Body of pancreas (tissue), 4 donors: ENCODE data around the gene CDKN1B. TPM values are rescaled to one million over a fixed set of nuclear protein-coding genes. Genes with fewer than 3 reads are reported as not detected.

ENCODE experiments used
- ATAC-seq: fragments of 150-250 bp; one replicate; pipeline ENCODE4 v1.9.1; 2016
- DNase-seq, 4 donors: peaks; one replicate each; pipeline ENCODE4 v3.0.0-alpha.2; 2019
- H3K27ac ChIP-seq, 4 donors: fragments of 200-600 bp; sonication (generic); 1 replicate in 3 of 4; 2 replicates in 1 of 4; pipeline versions ENCODE4 v1.5.1 to v1.6.1; 2016 to 2019; ENCODE audit warnings: mild to moderate bottlenecking in 1 of 4, mixed read lengths in 1 of 4, moderate library complexity in 1 of 4
- H3K27me3 ChIP-seq, 2 donors: fragments of 200-600 bp; sonication (generic); one replicate each; pipeline ENCODE4 v1.6.0; 2016; ENCODE audit warnings: mild to moderate bottlenecking in 1 of 2
- H3K36me3 ChIP-seq, 2 donors: fragments of 200-600 bp; sonication (generic); replicated peaks in 1 of 2; 2 replicates each; pipeline ENCODE4 v1.5.1; 2016; ENCODE audit warnings: low read depth in 2 of 2; ENCODE audit not compliant: insufficient read depth in 1 of 2
- H3K4me1 ChIP-seq: fragments of 200-600 bp; sonication (generic); one replicate; pipeline ENCODE4 v1.6.0; 2016
- H3K4me3 ChIP-seq, 2 donors: fragments of 200-600 bp; sonication (generic); 1 replicate in 1 of 2; 2 replicates in 1 of 2; pipeline ENCODE4 v1.5.1; 2016 to 2019
- H3K9me3 ChIP-seq, 3 donors: fragments of 200-600 bp; sonication (generic); 1 replicate in 2 of 3; 2 replicates in 1 of 3; pipeline ENCODE4 v1.5.1; 2016
- CTCF ChIP-seq, 7 experiments: fragments of 450-650 bp in 4 of 7; fragments of 200-600 bp in 3 of 7; sonication (generic) in 3 of 7; IDR thresholded peaks; one replicate each; pipeline ENCODE4 v1.5.1; 2016 to 2019; ENCODE audit warnings: antibody characterized with exemption in 7 of 7
- POLR2A ChIP-seq, 3 donors: fragments of 450-650 bp; IDR thresholded peaks; one replicate each; pipeline ENCODE4 v1.6.1; 2016; ENCODE audit warnings: antibody characterized with exemption in 3 of 3, mild to moderate bottlenecking in 2 of 3
- WGBS, 2 donors: methylation state at CpG; one replicate each; pipeline ENCODE4 v1.1.5; 2017; 5-methylcytosine and 5-hydroxymethylcytosine counted together
- intact Hi-C: fragments of 100-400 bp; cut with DNase I; formaldehyde crosslinking; loops from one replicate; pipeline ENCODE4 v1.15.1; 2023
- total RNA-seq, 2 donors: library from RNA; depleted of rRNA; stranded (reverse); fragments of >200 nt; gene quantifications; one replicate each; pipeline ENCODE4 v1.1.0, GENCODE V29; 2016

CDKN1B gene
- total RNA-seq, 2 donors from 2014 or later, result 11.9 to 28.3 TPM

- 88% methylated on average over 3 of the region's 3 CpGs for WGBS, 2 donors
- Histone ChIP-seq H3K27me3 (no peaks in the 10 kb centered on the region), H3K27ac (no peak overlapping the region), H3K9me3 (no peaks in the 10 kb centered on the region), H3K4me3 (no peak overlapping the region), H3K36me3 (no peaks in the 10 kb centered on the region), H3K4me1 (no peaks in the 10 kb centered on the region)
- intact Hi-C loops, result no loop called here
- TF ChIP-seq POLR2A (IDR thresholded peaks at IDR 0.05) (no peak), CTCF (IDR thresholded peaks at IDR 0.05) (no peak)
- ATAC-seq (no peak), DNase-seq (no peak)
Observed at GRCh38 chr12:12673296-12673695, 43.9 kb upstream of the CDKN1B start.

GRCh38 chr12:12676605-12677004, 40.6 kb upstream of the CDKN1B start:
- Histone ChIP-seq H3K4me3 (no peak overlapping the region), H3K36me3 (no peaks in the 10 kb centered on the region), H3K27me3 (no peaks in the 10 kb centered on the region), H3K4me1 (no peaks in the 10 kb centered on the region), H3K9me3 (no peaks in the 10 kb centered on the region), H3K27ac (no peak overlapping the region)
- intact Hi-C loops, result no loop called here
- TF ChIP-seq CTCF (IDR thresholded peaks at IDR 0.05) (no peak), POLR2A (IDR thresholded peaks at IDR 0.05) (no peak)
- ATAC-seq (no peak), DNase-seq (no peak)
- 28 to 39% methylated on average over 3 of the region's 3 CpGs for WGBS, 2 donors

- TF ChIP-seq CTCF (IDR thresholded peaks at IDR 0.05), result no peak
- no peak for TF ChIP-seq POLR2A (IDR thresholded peaks at IDR 0.05)
- 82 to 84% methylated on average over 5 of the region's 5 CpGs for WGBS, 2 donors
Observed at GRCh38 chr12:12681061-12681765, 36.0 kb upstream of the CDKN1B start.

GRCh38 chr12:12682284-12682683, 34.9 kb upstream of the CDKN1B start:
- Histone ChIP-seq H3K27me3 (no peaks in the 10 kb centered on the region), H3K9me3 (no peaks in the 10 kb centered on the region), H3K4me3 (no peak overlapping the region), H3K4me1 (no peaks in the 10 kb centered on the region), H3K27ac (no peak overlapping the region), H3K36me3 (no peaks in the 10 kb centered on the region)
- intact Hi-C loops, result no loop called here
- ATAC-seq, result no peak
- TF ChIP-seq POLR2A (IDR thresholded peaks at IDR 0.05), result no peak
- TF ChIP-seq CTCF (IDR thresholded peaks at IDR 0.05), result no peak
- DNase-seq, result no peak

More at GRCh38 chr12:12681061-12681765, 36.0 kb upstream of the CDKN1B start:
- intact Hi-C loops, result no loop called here
- H3K27ac ChIP-seq, result no peak overlapping the region
- H3K36me3 ChIP-seq, result no peaks in the 10 kb centered on the region
- no peaks in the 10 kb centered on the region for H3K4me1 ChIP-seq
- H3K9me3 ChIP-seq, result no peaks in the 10 kb centered on the region
- H3K27me3 ChIP-seq, result no peaks in the 10 kb centered on the region
- DNase-seq (no peak), ATAC-seq (no peak)
- H3K4me3 ChIP-seq, result no peak overlapping the region

GRCh38 chr12:12683136-12683697, 34.0 kb upstream of the CDKN1B start:
- no peaks in the 10 kb centered on the region for H3K27me3 ChIP-seq
- 75 to 79% methylated on average over 4 of the region's 4 CpGs for WGBS, 2 donors
- no peaks in the 10 kb centered on the region for H3K36me3 ChIP-seq
- no peak overlapping the region for H3K4me3 ChIP-seq
- TF ChIP-seq CTCF (IDR thresholded peaks at IDR 0.05) (no peak), POLR2A (IDR thresholded peaks at IDR 0.05) (no peak)
- ATAC-seq, result no peak
- H3K4me1 ChIP-seq, result no peaks in the 10 kb centered on the region
- DNase-seq, result no peak
- intact Hi-C loops, result no loop called here
- no peak overlapping the region for H3K27ac ChIP-seq
- no peaks in the 10 kb centered on the region for H3K9me3 ChIP-seq
